ENCODE results near the gene TNK2. TPM values are rescaled to one million over a fixed set of nuclear protein-coding genes. Genes with fewer than 3 reads are reported as not detected.

TNK2 gene
- total RNA-seq, 1 donor from 2014 or later: 35.5 TPM

GRCh38 chr3:195895078-195895860, 13.1 kb downstream of the TNK2 start:
- Mint-ChIP-seq H3K9me3 (ENCODE audit: low read depth) (no peaks in the 10 kb centered on the region), H3K27ac (ENCODE audit: unreplicated experiment) (peak overlapping the region; percentile 91), H3K4me1 (ENCODE audit: low read depth) (peaks cover 69% of the 10 kb centered on the region), H3K36me3 (ENCODE audit: low read depth) (no peaks in the 10 kb centered on the region), H3K4me3 (ENCODE audit: unreplicated experiment) (peak overlapping the region; percentile 83), H3K27me3 (ENCODE audit: low read depth) (no peaks in the 10 kb centered on the region)
- DNase-seq (ENCODE audit: low spot score): no peak
- peak; percentile 5 for TF ChIP-seq CTCF (IDR thresholded peaks at IDR 0.05)

- Mint-ChIP-seq H3K4me3 (ENCODE audit: unreplicated experiment) (peak overlapping the region; percentile 83), H3K9me3 (ENCODE audit: low read depth) (no peaks in the 10 kb centered on the region), H3K27ac (ENCODE audit: unreplicated experiment) (peak overlapping the region; percentile 85), H3K36me3 (ENCODE audit: low read depth) (no peaks in the 10 kb centered on the region), H3K27me3 (ENCODE audit: low read depth) (no peaks in the 10 kb centered on the region), H3K4me1 (ENCODE audit: low read depth) (peaks cover 71% of the 10 kb centered on the region)
- TF ChIP-seq CTCF (IDR thresholded peaks at IDR 0.05): no peak
- DNase-seq (ENCODE audit: low spot score): no peak
Measured at GRCh38 chr3:195893916-195894465, 14.4 kb downstream of the TNK2 start.

GRCh38 chr3:195893516-195893915, 14.8 kb downstream of the TNK2 start:
- TF ChIP-seq CTCF (IDR thresholded peaks at IDR 0.05): no peak
- H3K27me3 Mint-ChIP-seq (ENCODE audit: low read depth): no peaks in the 10 kb centered on the region
- peaks cover 70% of the 10 kb centered on the region for H3K4me1 Mint-ChIP-seq (ENCODE audit: low read depth)
- H3K9me3 Mint-ChIP-seq (ENCODE audit: low read depth): no peaks in the 10 kb centered on the region
- H3K4me3 Mint-ChIP-seq (ENCODE audit: unreplicated experiment): peak overlapping the region; percentile 16
- peak overlapping the region; percentile 85 for H3K27ac Mint-ChIP-seq (ENCODE audit: unreplicated experiment)
- no peak for DNase-seq (ENCODE audit: low spot score)
- no peaks in the 10 kb centered on the region for H3K36me3 Mint-ChIP-seq (ENCODE audit: low read depth)

GRCh38 chr3:195893044-195893395, 15.3 kb downstream of the TNK2 start:
- TF ChIP-seq CTCF (IDR thresholded peaks at IDR 0.05): no peak
- Mint-ChIP-seq H3K4me1 (ENCODE audit: low read depth) (peaks cover 65% of the 10 kb centered on the region), H3K36me3 (ENCODE audit: low read depth) (no peaks in the 10 kb centered on the region), H3K4me3 (ENCODE audit: unreplicated experiment) (peak overlapping the region; percentile 61), H3K27ac (ENCODE audit: unreplicated experiment) (peak overlapping the region; percentile 85), H3K27me3 (ENCODE audit: low read depth) (no peaks in the 10 kb centered on the region), H3K9me3 (ENCODE audit: low read depth) (no peaks in the 10 kb centered on the region)
- DNase-seq (ENCODE audit: low spot score): no peak

GRCh38 chr3:195892105-195893043, 16.0 kb downstream of the TNK2 start:
- TF ChIP-seq CTCF (IDR thresholded peaks at IDR 0.05): peak; percentile 39
- peak overlapping the region; percentile 85 for H3K27ac Mint-ChIP-seq (ENCODE audit: unreplicated experiment)
- peak overlapping the region; percentile 61 for H3K4me3 Mint-ChIP-seq (ENCODE audit: unreplicated experiment)
- no peaks in the 10 kb centered on the region for H3K27me3 Mint-ChIP-seq (ENCODE audit: low read depth)
- no peak for DNase-seq (ENCODE audit: low spot score)
- no peaks in the 10 kb centered on the region for H3K9me3 Mint-ChIP-seq (ENCODE audit: low read depth)
- peaks cover 3% of the 10 kb centered on the region for H3K36me3 Mint-ChIP-seq (ENCODE audit: low read depth)
- H3K4me1 Mint-ChIP-seq (ENCODE audit: low read depth): peaks cover 60% of the 10 kb centered on the region

Data from chondrocyte (in vitro differentiated cells).